ENCODE results near the gene ORC1.

- TF ChIP-seq CTCF (IDR thresholded peaks at IDR 0.05 in 2 of 3, conservative IDR thresholded peaks at IDR 0.05 in 1 of 3; ENCODE audit: borderline replicate concordance in 1 of 3, insufficient read depth in 1 of 3, low read depth in 2 of 3, low read length in 2 of 3) = no peak
- no peak for TF ChIP-seq POLR2A (IDR thresholded peaks at IDR 0.05; ENCODE audit: borderline replicate concordance, extremely low read depth, insufficient read depth, insufficient read length)
- TF ChIP-seq SIN3A (IDR thresholded peaks at IDR 0.05; ENCODE audit: low read depth) = no peak
- no peak for TF ChIP-seq EZH2 (IDR thresholded peaks at IDR 0.05)
- no peak for TF ChIP-seq FOSL1 (IDR thresholded peaks at IDR 0.05; ENCODE audit: low read depth)
- no peak for TF ChIP-seq SP1 (IDR thresholded peaks at IDR 0.05; ENCODE audit: low read depth)
- TF ChIP-seq YY1 (IDR thresholded peaks at IDR 0.05; ENCODE audit: extremely low read depth, insufficient replicate concordance, low read depth, low read length) = no peak
- TF ChIP-seq JUND (IDR thresholded peaks at IDR 0.05) = no peak
- TF ChIP-seq EZH2phosphoT487 (IDR thresholded peaks at IDR 0.05; ENCODE audit: borderline replicate concordance) = no peak
- TF ChIP-seq RAD21 (IDR thresholded peaks at IDR 0.05; ENCODE audit: low read depth) = no peak
- TF ChIP-seq ZBTB33 (IDR thresholded peaks at IDR 0.05; ENCODE audit: extremely low read depth, insufficient replicate concordance, low read length) = no peak
Observed at GRCh38 chr1:52328615-52329014, 75.6 kb downstream of the ORC1 start.

Measured in HCT116 (cell line).